ENCODE measurements around the gene NFILZ. TPM values are rescaled to one million over a fixed set of nuclear protein-coding genes. Genes with fewer than 3 reads are reported as not detected.

The NFILZ gene
- total RNA-seq, 1 experiment from 2014 or later, result not detected

GRCh38 chr19:8589177-8589714 is 41.2 kb upstream of the NFILZ start:
- Histone ChIP-seq H3K27ac (ENCODE audit: low read depth, low read length) (no peak overlapping the region), H3K9me2 (ENCODE audit: insufficient read depth) (no peaks in the 10 kb centered on the region), H3K4me1 (ENCODE audit: control insufficient read depth in 1 of 2, insufficient read depth in 2 of 2, low read length in 2 of 2) (peaks cover 3 to 5% of the 10 kb centered on the region in 2 experiments; a peak in 2 of 4 replicates), H3K9me3 (ENCODE audit: control insufficient read depth in 1 of 2, insufficient read depth in 1 of 2, low read depth in 1 of 2, low read length in 2 of 2) (peaks cover 0 to 4% of the 10 kb centered on the region in 2 experiments; a peak in 2 of 4 replicates), H3K4me3 (replicated peaks in 1 of 2; ENCODE audit: low read depth in 1 of 2, low read length in 2 of 2) (no peak overlapping the region), H3K9ac (ENCODE audit: low read length) (no peak overlapping the region), H3K36me3 (ENCODE audit: control insufficient read depth in 1 of 2, insufficient read depth in 2 of 2, low read length in 2 of 2) (no peaks in the 10 kb centered on the region), H3K27me3 (ENCODE audit: insufficient read depth, low read length) (no peaks in the 10 kb centered on the region), H3K79me2 (ENCODE audit: insufficient read depth, low read length) (no peaks in the 10 kb centered on the region), H4K20me1 (ENCODE audit: insufficient read depth) (no peaks in the 10 kb centered on the region), H3K4me2 (ENCODE audit: low read length) (no peak overlapping the region), H2AFZ (ENCODE audit: low read depth, low read length, poor library complexity, severe bottlenecking) (no peak overlapping the region)
- RAD21 ChIA-PET (ENCODE audit: low non-redundant PET in 1 of 2, low total read pairs in 2 of 2, uncharacterized antibody in 2 of 2, unreplicated experiment in 2 of 2), result no interaction called here
- ATAC-seq (no peak), DNase-seq (ENCODE audit: low read depth, low spot score) (no peak)
- intact Hi-C loops (cut with micrococcal nuclease), result no loop called here
- TF ChIP-seq EGR1 (IDR thresholded peaks at IDR 0.05; ENCODE audit: low read depth) (no peak), ELF1 (IDR thresholded peaks at IDR 0.05; ENCODE audit: borderline replicate concordance, low read depth) (no peak), TCF7L2 (IDR thresholded peaks at IDR 0.05; ENCODE audit: borderline replicate concordance, extremely low read depth, insufficient read depth, insufficient read length) (no peak), ZBTB33 (IDR thresholded peaks at IDR 0.05; ENCODE audit: extremely low read depth, insufficient replicate concordance, low read length) (no peak), SRF (IDR thresholded peaks at IDR 0.05; ENCODE audit: low read depth) (no peak), SIN3A (IDR thresholded peaks at IDR 0.05; ENCODE audit: low read depth) (no peak), POLR2A (IDR thresholded peaks at IDR 0.05; ENCODE audit: borderline replicate concordance, extremely low read depth, insufficient read depth, insufficient read length) (no peak), POLR2AphosphoS5 (IDR thresholded peaks at IDR 0.05; ENCODE audit: low read depth, low read length) (no peak), CEBPB (IDR thresholded peaks at IDR 0.05; ENCODE audit: low read depth) (no peak), CTCF (IDR thresholded peaks at IDR 0.05 in 2 of 3, conservative IDR thresholded peaks at IDR 0.05 in 1 of 3; ENCODE audit: borderline replicate concordance in 1 of 3, insufficient read depth in 1 of 3, low read depth in 2 of 3, low read length in 2 of 3) (no peak), EZH2phosphoT487 (IDR thresholded peaks at IDR 0.05; ENCODE audit: borderline replicate concordance) (no peak), ZFX (IDR thresholded peaks at IDR 0.05) (no peak)
- CTCF ChIA-PET, result no interaction called here
- POLR2A ChIA-PET, result no interaction called here
- BruUV-seq (replicated peaks), result no TSS peak

Data from HCT116 (cell line).